ENCODE results near the gene ETS2.

GRCh38 chr21:38838598-38839327 lies 33.0 kb downstream of the ETS2 start:
- no peak for TF ChIP-seq CTCF (IDR thresholded peaks at IDR 0.05)
- TF ChIP-seq POLR2A (IDR thresholded peaks at IDR 0.05) = no peak

All from thyroid gland (tissue), 4 donors.